ENCODE results near the gene NFIB. TPM values are rescaled to one million over a fixed set of nuclear protein-coding genes. Genes with fewer than 3 reads are reported as not detected.

The NFIB gene
- total and polyA plus RNA-seq, 2 donors (not counting 3 experiments of a cell fraction or from before 2014, with no cell fraction given): 26.4 to 174 TPM

DNA sequence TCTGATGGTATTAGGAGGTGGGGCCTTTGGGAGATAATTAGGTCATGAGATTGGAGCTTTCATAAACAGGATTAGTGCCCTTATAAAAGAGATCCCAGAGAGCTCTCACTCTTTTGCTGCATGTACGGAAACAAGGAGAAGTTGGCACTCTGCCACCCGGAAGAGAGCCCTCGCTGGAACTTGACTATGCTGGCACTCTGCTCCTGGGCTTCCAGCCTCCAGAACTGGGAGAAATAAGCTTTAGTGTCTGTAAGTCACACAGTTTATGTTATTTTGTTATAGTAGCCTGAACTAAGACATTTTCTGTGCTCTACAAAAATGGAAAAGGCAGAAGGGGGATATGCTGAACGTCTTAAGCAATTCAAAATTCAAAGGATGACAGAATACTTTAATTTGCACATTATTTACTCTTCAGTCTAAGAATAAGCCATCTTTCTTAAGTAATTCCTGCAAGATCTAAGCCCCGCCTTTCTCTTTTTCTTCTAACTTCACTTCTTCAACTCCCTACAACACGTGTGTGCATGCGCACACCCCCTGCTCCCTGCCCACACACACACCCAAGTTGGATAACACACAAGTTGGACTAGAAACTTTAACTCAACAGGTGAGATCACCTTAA lies 17.3 kb downstream of the NFIB start:
- POLR2A ChIA-PET: no interaction called here
- H3K4me3 ChIP-seq (replicated peaks in 1 of 3; ENCODE audit: insufficient read depth in 1 of 3, low read depth in 1 of 3, low read length in 3 of 3): no peak overlapping the region
- FAIRE-seq (no peak), DNase-seq (ENCODE audit: low read depth, low spot score) (no peak)
- H2AFZ ChIP-seq (ENCODE audit: low read depth, low read length): no peak overlapping the region
- CTCF ChIA-PET: no interaction called here
- peaks cover 16% of the 10 kb centered on the region for H4K20me1 ChIP-seq (replicated peaks; ENCODE audit: control insufficient read depth, extremely low read depth, insufficient read depth, low read length)
- H3K9ac ChIP-seq (replicated peaks; ENCODE audit: extremely low read depth, insufficient read depth, low read length): no peak overlapping the region
- no peak for TF ChIP-seq MYC (IDR thresholded peaks at IDR 0.05; ENCODE audit: low read depth, low read length)
- TF ChIP-seq, protein P1, sequence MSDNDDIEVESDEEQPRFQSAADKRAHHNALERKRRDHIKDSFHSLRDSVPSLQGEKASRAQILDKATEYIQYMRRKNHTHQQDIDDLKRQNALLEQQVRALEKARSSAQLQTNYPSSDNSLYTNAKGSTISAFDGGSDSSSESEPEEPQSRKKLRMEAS (IDR thresholded peaks at IDR 0.05; ENCODE audit: insufficient read depth, insufficient read length): no peak
- TF ChIP-seq EZH2 (IDR thresholded peaks at IDR 0.05; ENCODE audit: borderline replicate concordance, low read depth, low read length, severe bottlenecking): no peak
- TF ChIP-seq GATA2 (IDR thresholded peaks at IDR 0.05; ENCODE audit: insufficient read depth, insufficient read length, low read depth, low read length): no peak
- no peak for TF ChIP-seq JUN (IDR thresholded peaks at IDR 0.05; ENCODE audit: borderline replicate concordance, insufficient read depth, insufficient read length, low read depth)
- TF ChIP-seq POLR2AphosphoS5 (IDR thresholded peaks at IDR 0.05; ENCODE audit: insufficient read depth, low read depth, low read length): no peak
- no peak for TF ChIP-seq POLR2A (IDR thresholded peaks at IDR 0.05; ENCODE audit: low read depth, low read length)
- TF ChIP-seq FOS (IDR thresholded peaks at IDR 0.05; ENCODE audit: borderline replicate concordance, insufficient read depth, low read length): no peak
- TF ChIP-seq, protein P2, sequence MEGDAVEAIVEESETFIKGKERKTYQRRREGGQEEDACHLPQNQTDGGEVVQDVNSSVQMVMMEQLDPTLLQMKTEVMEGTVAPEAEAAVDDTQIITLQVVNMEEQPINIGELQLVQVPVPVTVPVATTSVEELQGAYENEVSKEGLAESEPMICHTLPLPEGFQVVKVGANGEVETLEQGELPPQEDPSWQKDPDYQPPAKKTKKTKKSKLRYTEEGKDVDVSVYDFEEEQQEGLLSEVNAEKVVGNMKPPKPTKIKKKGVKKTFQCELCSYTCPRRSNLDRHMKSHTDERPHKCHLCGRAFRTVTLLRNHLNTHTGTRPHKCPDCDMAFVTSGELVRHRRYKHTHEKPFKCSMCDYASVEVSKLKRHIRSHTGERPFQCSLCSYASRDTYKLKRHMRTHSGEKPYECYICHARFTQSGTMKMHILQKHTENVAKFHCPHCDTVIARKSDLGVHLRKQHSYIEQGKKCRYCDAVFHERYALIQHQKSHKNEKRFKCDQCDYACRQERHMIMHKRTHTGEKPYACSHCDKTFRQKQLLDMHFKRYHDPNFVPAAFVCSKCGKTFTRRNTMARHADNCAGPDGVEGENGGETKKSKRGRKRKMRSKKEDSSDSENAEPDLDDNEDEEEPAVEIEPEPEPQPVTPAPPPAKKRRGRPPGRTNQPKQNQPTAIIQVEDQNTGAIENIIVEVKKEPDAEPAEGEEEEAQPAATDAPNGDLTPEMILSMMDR (IDR thresholded peaks at IDR 0.05; ENCODE audit: extremely low read depth in 1 of 2, insufficient read depth in 1 of 2, low read depth in 1 of 2, low read length in 2 of 2): no peak
- no peaks in the 10 kb centered on the region for H3K27me3 ChIP-seq (ENCODE audit: control insufficient read depth in 2 of 2, insufficient read depth in 2 of 2, low read length in 2 of 2)
- H3K4me2 ChIP-seq (ENCODE audit: insufficient read depth, low read length): no peak overlapping the region
- H3K4me1 ChIP-seq (ENCODE audit: control insufficient read depth, extremely low read depth, insufficient read depth, low read length): peaks cover 18% of the 10 kb centered on the region
- H3K9me3 ChIP-seq (replicated peaks; ENCODE audit: control insufficient read depth, insufficient read depth, low read length): no peaks in the 10 kb centered on the region
- no TSS peak for BruUV-seq (replicated peaks)
- dilution Hi-C loops (cut with MboI; ENCODE audit: extremely low pct_ligation_motif_present, low sequenced_read_pairs): no loop called here
- intact Hi-C loops (cut with micrococcal nuclease): no loop called here
- H3K27ac ChIP-seq (ENCODE audit: insufficient read depth, low read depth, low read length): no peak overlapping the region
- H3K79me2 ChIP-seq (ENCODE audit: control insufficient read depth, insufficient read depth, low read length): peaks cover 100% of the 10 kb centered on the region
- H3K36me3 ChIP-seq (ENCODE audit: control insufficient read depth in 2 of 2, extremely low read depth in 1 of 2, insufficient read depth in 2 of 2, low read length in 2 of 2): peaks cover 0 to 12% of the 10 kb centered on the region in 2 experiments
- H3K9me1 ChIP-seq (replicated peaks; ENCODE audit: control insufficient read depth, extremely low read depth, insufficient read depth, low read length): peaks cover 4% of the 10 kb centered on the region

Data from endothelial cell of umbilical vein (primary cell).